Mammary epithelial cell (primary cell): ENCODE data around the gene CASZ1.

Experiments used
- CTCF ChIP-seq, 2 donors: IDR thresholded peaks in 1 of 2; conservative IDR thresholded peaks in 1 of 2; 2 replicates each; pipeline ENCODE4 v1.5.1; 2011 to 2012; ENCODE audit warnings: inconsistent platforms in 2 of 2, low read length in 2 of 2, mild to moderate bottlenecking in 2 of 2, control low read depth in 1 of 2, low read depth in 1 of 2; ENCODE audit not compliant: insufficient read depth in 1 of 2; ENCODE audit errors: extremely low read depth in 1 of 2
- EZH2 ChIP-seq: IDR thresholded peaks from 2 replicates; pipeline ENCODE4 v1.6.1; 2012; ENCODE audit warnings: low read length, inconsistent platforms, borderline replicate concordance

- TF ChIP-seq EZH2 (no peak), CTCF (conservative IDR thresholded peaks at IDR 0.05 in 1 of 2, IDR thresholded peaks at IDR 0.05 in 1 of 2; ENCODE audit: extremely low read depth in 1 of 2, insufficient read depth in 1 of 2, low read depth in 1 of 2, low read length in 2 of 2) (no peak)
Measured at GRCh38 chr1:10820422-10820821, 24.0 kb upstream of the CASZ1 start.
